H1 (cell line): ENCODE results near the gene CCNB1. TPM values are rescaled to one million over a fixed set of nuclear protein-coding genes. Genes with fewer than 3 reads are reported as not detected.

Experiments used
- NANOG ChIP-seq: IDR thresholded peaks from 2 replicates; pipeline ENCODE4 v1.6.1; 2011; ENCODE audit warnings: low read length, low read depth, mild to moderate bottlenecking, inconsistent platforms; ENCODE audit not compliant: insufficient read depth, poor library complexity, severe bottlenecking
- polyA plus RNA-seq, 7 experiments: library from polyadenylated mRNA; depleted of rRNA in 3 of 7; stranded (reverse) in 5 of 7; unstranded in 2 of 7; fragments of >200 nt in 5 of 7; fragments of 200-250 nt in 2 of 7; gene quantifications; 1 replicate in 5 of 7; 2 replicates in 1 of 7; 4 replicates in 1 of 7; pipeline versions ENCODE4 v1.2.1 to v1.2.3, GENCODE V29; 2011 to 2013; ENCODE audit warnings: missing spikeins in 2 of 7, mixed read lengths in 2 of 7
- total RNA-seq: library from RNA; stranded (reverse); fragmentation: NEBNext Ultra II Directional; extraction: Animal tissue kit (Norgen Biotek cat#: 25700); gene quantifications from 2 replicates; pipeline ENCODE4 v1.2.1, GENCODE V29; 2021

The CCNB1 gene
- total and polyA plus RNA-seq, 2 of the 8 experiments (the other 6 are each of a cell fraction or from before 2014, with no cell fraction given): 122 to 338 TPM

DNA sequence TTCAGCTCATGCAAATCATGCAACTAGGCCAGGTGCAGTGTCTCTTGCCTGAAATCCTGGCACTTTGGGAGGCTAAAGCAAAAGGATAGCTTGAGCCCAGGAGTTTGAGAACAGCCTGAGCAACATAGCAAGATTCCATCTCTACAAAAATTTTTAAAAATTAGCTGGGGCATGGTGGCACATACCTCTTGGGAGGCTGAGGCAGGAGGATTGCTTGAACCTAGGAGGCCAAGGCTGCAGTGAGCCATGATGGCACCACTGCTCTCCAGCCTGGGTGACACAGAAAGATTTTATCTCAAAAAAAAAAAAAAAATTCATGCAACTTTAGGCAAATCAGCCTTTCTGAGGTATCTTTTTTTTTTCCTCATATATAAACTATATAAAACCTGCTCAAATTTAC lies 35.6 kb upstream of the CCNB1 start (continued):
- no peak for TF ChIP-seq NANOG
